ENCODE data around the gene PPP1CB.

Gene PPP1CB

DNA sequence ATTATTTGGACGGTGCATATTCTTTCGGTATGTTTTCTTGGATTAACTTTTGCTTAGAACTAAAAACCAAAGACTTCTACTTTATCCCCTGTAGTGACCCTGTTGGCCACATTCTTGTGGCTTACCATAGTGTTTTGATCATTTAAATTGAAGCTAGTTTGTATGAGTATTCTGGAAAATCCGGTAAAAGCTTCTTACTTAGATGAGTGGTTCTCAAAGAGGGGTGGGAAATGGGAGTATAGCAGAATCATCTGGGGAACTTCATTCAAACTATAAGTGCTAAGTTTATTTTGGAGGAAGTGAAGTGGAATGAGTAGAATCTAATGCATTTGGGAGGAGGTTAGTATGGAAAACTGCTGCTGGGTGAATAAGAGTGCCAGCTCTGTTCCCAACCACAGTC lies 3.8 kb downstream of the PPP1CB start:
- TF ChIP-seq, protein P1, sequence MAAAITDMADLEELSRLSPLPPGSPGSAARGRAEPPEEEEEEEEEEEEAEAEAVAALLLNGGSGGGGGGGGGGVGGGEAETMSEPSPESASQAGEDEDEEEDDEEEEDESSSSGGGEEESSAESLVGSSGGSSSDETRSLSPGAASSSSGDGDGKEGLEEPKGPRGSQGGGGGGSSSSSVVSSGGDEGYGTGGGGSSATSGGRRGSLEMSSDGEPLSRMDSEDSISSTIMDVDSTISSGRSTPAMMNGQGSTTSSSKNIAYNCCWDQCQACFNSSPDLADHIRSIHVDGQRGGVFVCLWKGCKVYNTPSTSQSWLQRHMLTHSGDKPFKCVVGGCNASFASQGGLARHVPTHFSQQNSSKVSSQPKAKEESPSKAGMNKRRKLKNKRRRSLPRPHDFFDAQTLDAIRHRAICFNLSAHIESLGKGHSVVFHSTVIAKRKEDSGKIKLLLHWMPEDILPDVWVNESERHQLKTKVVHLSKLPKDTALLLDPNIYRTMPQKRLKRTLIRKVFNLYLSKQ (tag by site-specific recombination; IDR thresholded peaks at IDR 0.05; ENCODE audit: borderline replicate concordance), result no peak
- no peak for TF ChIP-seq ZIC2 (tag by site-specific recombination; IDR thresholded peaks at IDR 0.05)
- TF ChIP-seq ZNF664 (tag by site-specific recombination; IDR thresholded peaks at IDR 0.05), result peak; percentile 17; the same call in 1 of the 2 replicates
- TF ChIP-seq RBAK (tag by site-specific recombination; IDR thresholded peaks at IDR 0.05), result no peak
- TF ChIP-seq, protein P2, sequence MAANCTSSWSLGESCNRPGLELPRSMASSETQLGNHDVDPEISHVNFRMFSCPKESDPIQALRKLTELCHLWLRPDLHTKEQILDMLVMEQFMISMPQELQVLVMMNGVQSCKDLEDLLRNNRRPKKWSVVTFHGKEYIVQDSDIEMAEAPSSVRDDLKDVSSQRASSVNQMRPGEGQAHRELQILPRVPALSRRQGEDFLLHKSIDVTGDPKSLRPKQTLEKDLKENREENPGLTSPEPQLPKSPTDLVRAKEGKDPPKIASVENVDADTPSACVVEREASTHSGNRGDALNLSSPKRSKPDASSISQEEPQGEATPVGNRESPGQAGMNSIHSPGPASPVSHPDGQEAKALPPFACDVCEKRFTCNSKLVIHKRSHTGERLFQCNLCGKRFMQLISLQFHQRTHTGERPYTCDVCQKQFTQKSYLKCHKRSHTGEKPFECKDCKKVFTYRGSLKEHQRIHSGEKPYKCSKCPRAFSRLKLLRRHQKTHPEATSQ (tag by site-specific recombination; IDR thresholded peaks at IDR 0.05), result no peak
- no peak for TF ChIP-seq KLF8 (tag by site-specific recombination; IDR thresholded peaks at IDR 0.05)
- no peak for TF ChIP-seq ZNF416 (tag by site-specific recombination; IDR thresholded peaks at IDR 0.05)
- ChIA-PET CTCF (interaction anchor here (1.1 to 2.6 kb wide), 2 partner anchors 53 to 160 kb away, joined by 3 to 32 read pairs; no protein-coding TSS in a partner anchor), POLR2A (no interaction called here)
- Histone ChIP-seq H3K9me3 (ENCODE audit: control insufficient read depth, insufficient read depth, low read depth, low read length) (no peaks in the 10 kb centered on the region), H3K4me1 (ENCODE audit: control insufficient read depth, insufficient read depth, low read length) (peaks cover 27% of the 10 kb centered on the region), H3K36me3 (ENCODE audit: control insufficient read depth in 2 of 2, insufficient read depth in 1 of 2, low read length in 2 of 2) (peaks cover 2 to 8% of the 10 kb centered on the region in 2 experiments), H3K27ac (ENCODE audit: extremely low read depth, low read depth, low read length) (no peak overlapping the region), H3K4me3 (ENCODE audit: low read depth, low read length) (no peak overlapping the region)

DNA sequence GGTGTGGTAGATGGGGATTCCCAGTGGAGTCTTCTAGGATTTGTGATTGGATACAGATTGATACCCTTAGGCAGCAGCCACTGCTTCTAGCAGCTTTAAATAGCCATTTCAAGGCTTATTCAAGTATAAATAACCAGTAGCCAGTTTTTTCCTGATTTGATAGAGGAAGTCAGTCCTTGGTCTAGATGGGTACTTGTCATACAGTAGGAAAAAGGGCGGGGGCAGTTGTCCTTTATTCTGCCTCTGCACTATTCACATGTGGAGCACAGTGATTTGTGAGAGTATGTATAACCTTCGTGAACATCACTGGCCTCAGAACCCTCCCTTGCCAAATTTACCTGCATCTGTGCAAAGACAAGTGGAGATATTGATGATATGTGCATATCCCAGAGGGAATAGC lies 6.8 kb downstream of the PPP1CB start:
- Histone ChIP-seq H3K4me1 (ENCODE audit: control insufficient read depth, insufficient read depth, low read length) (peaks cover 27% of the 10 kb centered on the region), H3K27ac (ENCODE audit: extremely low read depth, low read depth, low read length) (no peak overlapping the region), H3K36me3 (ENCODE audit: control insufficient read depth in 2 of 2, insufficient read depth in 1 of 2, low read length in 2 of 2) (peaks cover 3 to 8% of the 10 kb centered on the region in 2 experiments), H3K4me3 (ENCODE audit: low read depth, low read length) (no peak overlapping the region), H3K9me3 (ENCODE audit: control insufficient read depth, insufficient read depth, low read depth, low read length) (no peaks in the 10 kb centered on the region)
- ChIA-PET CTCF (no interaction called here), POLR2A (no interaction called here)
- no peak for TF ChIP-seq PRDM4 (tag by site-specific recombination; IDR thresholded peaks at IDR 0.05)
- no peak for TF ChIP-seq ZFP3 (tag by site-specific recombination; IDR thresholded peaks at IDR 0.05; ENCODE audit: low read depth)
- no peak for TF ChIP-seq ZNF548 (tag by site-specific recombination; IDR thresholded peaks at IDR 0.05)
- TF ChIP-seq ZNF654 (tag by site-specific recombination; IDR thresholded peaks at IDR 0.05; ENCODE audit: low read depth), result no peak
- TF ChIP-seq, protein P3, sequence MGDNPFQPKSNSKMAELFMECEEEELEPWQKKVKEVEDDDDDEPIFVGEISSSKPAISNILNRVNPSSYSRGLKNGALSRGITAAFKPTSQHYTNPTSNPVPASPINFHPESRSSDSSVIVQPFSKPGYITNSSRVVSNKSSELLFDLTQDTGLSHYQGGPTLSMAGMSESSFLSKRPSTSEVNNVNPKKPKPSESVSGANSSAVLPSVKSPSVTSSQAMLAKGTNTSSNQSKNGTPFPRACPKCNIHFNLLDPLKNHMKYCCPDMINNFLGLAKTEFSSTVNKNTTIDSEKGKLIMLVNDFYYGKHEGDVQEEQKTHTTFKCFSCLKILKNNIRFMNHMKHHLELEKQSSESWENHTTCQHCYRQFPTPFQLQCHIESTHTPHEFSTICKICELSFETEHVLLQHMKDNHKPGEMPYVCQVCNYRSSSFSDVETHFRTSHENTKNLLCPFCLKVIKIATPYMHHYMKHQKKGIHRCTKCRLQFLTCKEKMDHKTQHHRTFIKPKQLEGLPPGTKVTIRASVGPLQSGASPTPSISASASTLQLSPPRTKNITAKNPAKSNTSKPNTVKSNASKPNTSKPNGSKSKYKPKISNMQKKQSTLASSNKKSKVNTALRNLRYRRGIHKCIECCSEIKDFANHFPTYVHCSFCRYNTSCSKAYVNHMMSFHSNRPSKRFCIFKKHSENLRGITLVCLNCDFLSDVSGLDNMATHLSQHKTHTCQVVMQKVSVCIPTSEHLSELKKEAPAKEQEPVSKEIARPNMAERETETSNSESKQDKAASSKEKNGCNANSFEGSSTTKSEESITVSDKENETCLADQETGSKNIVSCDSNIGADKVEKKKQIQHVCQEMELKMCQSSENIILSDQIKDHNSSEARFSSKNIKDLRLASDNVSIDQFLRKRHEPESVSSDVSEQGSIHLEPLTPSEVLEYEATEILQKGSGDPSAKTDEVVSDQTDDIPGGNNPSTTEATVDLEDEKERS (tag by site-specific recombination; IDR thresholded peaks at IDR 0.05), result no peak
- no peak for TF ChIP-seq ZFHX2 (tag by site-specific recombination; conservative IDR thresholded peaks at IDR 0.05)
- TF ChIP-seq SALL2 (tag by site-specific recombination; IDR thresholded peaks at IDR 0.05; ENCODE audit: borderline replicate concordance), result no peak
- TF ChIP-seq ZNF362 (tag by site-specific recombination; IDR thresholded peaks at IDR 0.05), result no peak
- no peak for TF ChIP-seq ZNF645 (tag by site-specific recombination; IDR thresholded peaks at IDR 0.05)
- TF ChIP-seq MZF1 (tag by site-specific recombination; IDR thresholded peaks at IDR 0.05; ENCODE audit: borderline replicate concordance), result no peak
- TF ChIP-seq SETDB1 (IDR thresholded peaks at IDR 0.05; ENCODE audit: insufficient read length, low read length), result no peak
- TF ChIP-seq ZNF521 (tag by site-specific recombination; IDR thresholded peaks at IDR 0.05), result no peak
- no peak for TF ChIP-seq MEIS1 (CRISPR knock-in tag; IDR thresholded peaks at IDR 0.05; ENCODE audit: borderline replicate concordance)
- no peak for TF ChIP-seq ZNF184 (tag by site-specific recombination; IDR thresholded peaks at IDR 0.05)
- TF ChIP-seq ZNF501 (tag by site-specific recombination; IDR thresholded peaks at IDR 0.05), result no peak
- TF ChIP-seq, protein P4, sequence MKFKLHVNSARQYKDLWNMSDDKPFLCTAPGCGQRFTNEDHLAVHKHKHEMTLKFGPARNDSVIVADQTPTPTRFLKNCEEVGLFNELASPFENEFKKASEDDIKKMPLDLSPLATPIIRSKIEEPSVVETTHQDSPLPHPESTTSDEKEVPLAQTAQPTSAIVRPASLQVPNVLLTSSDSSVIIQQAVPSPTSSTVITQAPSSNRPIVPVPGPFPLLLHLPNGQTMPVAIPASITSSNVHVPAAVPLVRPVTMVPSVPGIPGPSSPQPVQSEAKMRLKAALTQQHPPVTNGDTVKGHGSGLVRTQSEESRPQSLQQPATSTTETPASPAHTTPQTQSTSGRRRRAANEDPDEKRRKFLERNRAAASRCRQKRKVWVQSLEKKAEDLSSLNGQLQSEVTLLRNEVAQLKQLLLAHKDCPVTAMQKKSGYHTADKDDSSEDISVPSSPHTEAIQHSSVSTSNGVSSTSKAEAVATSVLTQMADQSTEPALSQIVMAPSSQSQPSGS (tag by site-specific recombination; IDR thresholded peaks at IDR 0.05; ENCODE audit: low read depth), result no peak

All from HEK293 (cell line).